DOHH2 (cell line): ENCODE data around the gene SLC5A4.

Source experiments
- H3F3A ChIP-seq: fragments of 200-600 bp; sonication (generic), shearing (Covaris generic); 2 replicates; pipeline ENCODE4 v1.6.0; 2016; ENCODE audit warnings: antibody characterized with exemption, mild to moderate bottlenecking; ENCODE audit not compliant: control insufficient read depth, insufficient read depth
- H3K27ac ChIP-seq: fragments of 200-600 bp; sonication (generic); 2 replicates; pipeline ENCODE4 v1.5.1; 2014; ENCODE audit warnings: low read depth, mild to moderate bottlenecking, low read length, moderate library complexity
- H3K27me3 ChIP-seq: fragments of 200-600 bp; sonication (generic); 2 replicates; pipeline ENCODE4 v1.6.1; 2014; ENCODE audit warnings: mild to moderate bottlenecking, low read length, mixed read lengths; ENCODE audit not compliant: control insufficient read depth
- H3K36me3 ChIP-seq: fragments of 200-600 bp; sonication (generic); 2 replicates; pipeline ENCODE4 v1.6.1; 2014; ENCODE audit warnings: mild to moderate bottlenecking, low read length, moderate library complexity, mixed read lengths; ENCODE audit not compliant: control insufficient read depth
- H3K4me1 ChIP-seq: fragments of 200-600 bp; sonication (generic); 2 replicates; pipeline ENCODE4 v1.6.1; 2014; ENCODE audit warnings: mild to moderate bottlenecking, low read length, mixed read lengths; ENCODE audit not compliant: control insufficient read depth
- H3K4me2 ChIP-seq: fragments of 200-600 bp; sonication (generic); 2 replicates; pipeline ENCODE4 v1.6.0; 2014; ENCODE audit warnings: mild to moderate bottlenecking, low read length, moderate library complexity
- H3K4me3 ChIP-seq: fragments of 200-600 bp; sonication (generic); 2 replicates; pipeline ENCODE4 v1.5.1; 2014; ENCODE audit warnings: mild to moderate bottlenecking, low read length, mixed read lengths
- H3K79me2 ChIP-seq: fragments of 200-600 bp; sonication (generic); 2 replicates; pipeline ENCODE4 v1.6.1; 2014; ENCODE audit warnings: mild to moderate bottlenecking, low read length, mixed read lengths; ENCODE audit not compliant: control insufficient read depth
- H3K9me2 ChIP-seq: fragments of 200-600 bp; sonication (generic); replicated peaks from 2 replicates; pipeline ENCODE4 v1.6.1; 2014; ENCODE audit warnings: mild to moderate bottlenecking, low read length, mixed read lengths; ENCODE audit not compliant: control insufficient read depth
- H3K9me3 ChIP-seq: fragments of 200-600 bp; sonication (generic); 2 replicates; pipeline ENCODE4 v1.6.1; 2014; ENCODE audit warnings: antibody characterized with exemption, low read length, mixed read lengths; ENCODE audit not compliant: control insufficient read depth, insufficient read depth
- H4K20me1 ChIP-seq: fragments of 200-600 bp; sonication (generic); 2 replicates; pipeline ENCODE4 v1.6.0; 2014; ENCODE audit warnings: low read depth, mild to moderate bottlenecking, antibody characterized with exemption, low read length, moderate library complexity; ENCODE audit not compliant: control insufficient read depth, insufficient read depth
- EZH2phosphoT487 ChIP-seq: fragments of 200-600 bp; sonication (generic); IDR thresholded peaks from 2 replicates; pipeline ENCODE4 v1.6.1; 2017; ENCODE audit warnings: borderline replicate concordance, mild to moderate bottlenecking, antibody characterized with exemption, low read length, moderate library complexity, mixed read lengths
- TF ChIP-seq, protein P1 (sequence below): fragments of 200-600 bp; sonication (generic); IDR thresholded peaks from one replicate; pipeline ENCODE4 v1.5.1; 2014; ENCODE audit warnings: antibody characterized with exemption, mild to moderate bottlenecking, low read depth, low read length; ENCODE audit not compliant: poor library complexity, severe bottlenecking

Gene SLC5A4

DNA sequence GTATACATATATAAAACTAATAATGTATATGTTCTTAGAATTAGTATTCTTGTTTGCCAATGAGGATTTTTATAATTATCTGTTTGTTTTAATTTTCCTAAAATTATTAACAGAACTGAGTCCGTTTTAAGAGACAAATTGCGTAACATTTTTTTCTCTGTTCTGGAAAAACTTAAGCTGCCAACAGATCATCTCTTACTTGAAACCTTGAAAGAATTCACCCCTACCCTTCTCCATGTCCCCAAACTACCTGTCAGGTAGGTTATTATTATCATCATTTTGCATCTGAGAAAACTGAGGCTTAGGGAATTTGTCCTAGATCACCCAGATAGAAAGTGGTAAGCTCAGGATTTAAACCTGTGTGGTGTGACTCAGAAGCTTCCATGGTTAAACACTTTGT is 14.7 kb downstream of the SLC5A4 start:
- H3K4me2 ChIP-seq, result no peak overlapping the region
- H3K9me3 ChIP-seq, result no peaks in the 10 kb centered on the region
- H3K36me3 ChIP-seq, result no peaks in the 10 kb centered on the region
- no peak for TF ChIP-seq EZH2phosphoT487
- TF ChIP-seq, protein P1, sequence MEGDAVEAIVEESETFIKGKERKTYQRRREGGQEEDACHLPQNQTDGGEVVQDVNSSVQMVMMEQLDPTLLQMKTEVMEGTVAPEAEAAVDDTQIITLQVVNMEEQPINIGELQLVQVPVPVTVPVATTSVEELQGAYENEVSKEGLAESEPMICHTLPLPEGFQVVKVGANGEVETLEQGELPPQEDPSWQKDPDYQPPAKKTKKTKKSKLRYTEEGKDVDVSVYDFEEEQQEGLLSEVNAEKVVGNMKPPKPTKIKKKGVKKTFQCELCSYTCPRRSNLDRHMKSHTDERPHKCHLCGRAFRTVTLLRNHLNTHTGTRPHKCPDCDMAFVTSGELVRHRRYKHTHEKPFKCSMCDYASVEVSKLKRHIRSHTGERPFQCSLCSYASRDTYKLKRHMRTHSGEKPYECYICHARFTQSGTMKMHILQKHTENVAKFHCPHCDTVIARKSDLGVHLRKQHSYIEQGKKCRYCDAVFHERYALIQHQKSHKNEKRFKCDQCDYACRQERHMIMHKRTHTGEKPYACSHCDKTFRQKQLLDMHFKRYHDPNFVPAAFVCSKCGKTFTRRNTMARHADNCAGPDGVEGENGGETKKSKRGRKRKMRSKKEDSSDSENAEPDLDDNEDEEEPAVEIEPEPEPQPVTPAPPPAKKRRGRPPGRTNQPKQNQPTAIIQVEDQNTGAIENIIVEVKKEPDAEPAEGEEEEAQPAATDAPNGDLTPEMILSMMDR, result no peak
- peaks cover 3% of the 10 kb centered on the region; the same call in 1 of the 2 replicates for H3K27me3 ChIP-seq
- H3K4me3 ChIP-seq, result no peak overlapping the region
- no peaks in the 10 kb centered on the region for H3K4me1 ChIP-seq
- no peaks in the 10 kb centered on the region for H4K20me1 ChIP-seq
- no peaks in the 10 kb centered on the region for H3F3A ChIP-seq
- H3K9me2 ChIP-seq, result no peaks in the 10 kb centered on the region
- no peak overlapping the region for H3K27ac ChIP-seq
- H3K79me2 ChIP-seq, result no peaks in the 10 kb centered on the region

DNA sequence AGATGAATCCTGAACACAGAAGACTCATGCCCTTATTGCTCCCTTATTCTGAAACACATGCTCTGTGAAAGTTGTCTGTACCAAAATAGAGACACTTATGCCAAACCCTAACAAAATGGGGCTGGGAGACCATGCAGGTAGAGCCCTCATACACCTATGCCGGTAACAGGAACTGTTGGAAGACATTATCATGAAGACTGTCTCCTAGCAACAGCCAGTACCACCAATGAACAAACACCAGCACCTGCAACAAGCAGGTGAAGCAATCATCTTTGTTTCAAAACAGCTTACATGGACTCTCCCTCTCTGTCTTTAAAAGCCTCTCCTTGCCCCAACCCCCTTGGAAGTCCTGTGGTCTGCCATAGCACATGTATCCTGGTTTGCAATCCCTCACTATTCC is 17.2 kb downstream of the SLC5A4 start:
- Histone ChIP-seq H3K27me3 (no peaks in the 10 kb centered on the region; the same call in 1 of the 2 replicates), H3K4me3 (no peak overlapping the region), H3K27ac (no peak overlapping the region), H3K4me2 (no peak overlapping the region), H3K36me3 (no peaks in the 10 kb centered on the region), H3K9me2 (no peaks in the 10 kb centered on the region), H3K79me2 (no peaks in the 10 kb centered on the region), H3F3A (no peaks in the 10 kb centered on the region), H3K9me3 (no peaks in the 10 kb centered on the region), H4K20me1 (no peaks in the 10 kb centered on the region), H3K4me1 (no peaks in the 10 kb centered on the region)
- TF ChIP-seq EZH2phosphoT487, result no peak
- TF ChIP-seq, protein P1, result no peak

DNA sequence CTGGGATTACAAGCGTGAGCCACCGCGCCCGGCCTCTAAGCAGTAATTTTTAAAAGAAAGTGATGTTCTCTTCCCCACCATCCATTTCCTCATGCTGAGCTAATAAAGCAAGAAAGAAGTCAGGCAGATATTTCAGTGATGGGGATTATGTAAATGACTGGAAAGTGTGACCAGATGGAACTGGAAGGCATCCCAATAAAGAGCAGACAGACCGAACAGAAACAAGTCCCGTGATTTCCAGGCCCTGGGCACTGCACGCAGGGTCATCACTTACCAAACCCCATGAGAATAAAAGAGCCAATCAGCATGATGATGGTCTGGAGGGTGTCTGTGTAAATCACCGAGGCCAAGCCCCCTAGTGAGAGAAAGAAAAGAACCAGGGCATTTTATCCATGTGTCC is 18.2 kb downstream of the SLC5A4 start:
- Histone ChIP-seq H3K4me2 (no peak overlapping the region), H3F3A (no peaks in the 10 kb centered on the region), H3K27ac (no peak overlapping the region), H3K4me3 (no peak overlapping the region), H4K20me1 (no peaks in the 10 kb centered on the region), H3K79me2 (no peaks in the 10 kb centered on the region), H3K9me2 (no peaks in the 10 kb centered on the region), H3K4me1 (no peaks in the 10 kb centered on the region), H3K27me3 (no peaks in the 10 kb centered on the region; the same call in 1 of the 2 replicates), H3K36me3 (no peaks in the 10 kb centered on the region), H3K9me3 (no peaks in the 10 kb centered on the region)
- no peak for TF ChIP-seq EZH2phosphoT487

DNA sequence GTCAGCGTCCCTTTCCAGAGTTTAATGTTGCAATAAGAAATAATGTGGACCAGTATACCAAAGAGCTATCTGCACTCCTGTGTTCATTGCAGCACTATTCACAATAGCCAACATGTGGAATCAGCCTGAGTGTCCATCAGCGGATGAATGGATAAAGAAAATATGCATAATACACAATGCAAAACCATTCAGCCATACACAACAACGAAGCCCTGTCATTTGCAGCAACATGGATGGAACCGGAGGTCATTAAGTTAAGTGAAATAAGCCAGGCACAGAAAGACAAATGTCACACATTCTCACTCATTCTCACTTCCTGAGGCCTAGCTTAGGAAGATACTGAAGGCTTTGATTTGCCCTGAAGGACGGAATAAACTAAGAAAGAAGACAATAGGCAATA is 22.1 kb downstream of the SLC5A4 start:
- no peak overlapping the region for H3K27ac ChIP-seq
- no peaks in the 10 kb centered on the region for H3K79me2 ChIP-seq
- H4K20me1 ChIP-seq, result no peaks in the 10 kb centered on the region
- H3K27me3 ChIP-seq, result peaks cover 5% of the 10 kb centered on the region
- H3K9me3 ChIP-seq, result no peaks in the 10 kb centered on the region
- H3K9me2 ChIP-seq, result no peaks in the 10 kb centered on the region
- H3K4me2 ChIP-seq, result no peak overlapping the region
- no peaks in the 10 kb centered on the region for H3F3A ChIP-seq
- TF ChIP-seq EZH2phosphoT487, result no peak
- H3K36me3 ChIP-seq, result no peaks in the 10 kb centered on the region
- H3K4me1 ChIP-seq, result no peaks in the 10 kb centered on the region
- no peak overlapping the region for H3K4me3 ChIP-seq
